Activated T-cell treated with anti-CD3 and anti-CD28 coated beads, Interleukin-2, amount 50 U/mL, for 48 hours (primary cell): ENCODE measurements around the gene MEI4.
"Not testable (repeated sequence)": the region's sequence is repeated elsewhere in the genome, so short reads cannot be mapped to it uniquely, and the experiment has no call there.

ENCODE experiments used
- DNase-seq, 2 experiments: peaks; one replicate each; pipeline ENCODE4 v3.0.0-alpha.2; 2020

MEI4 gene

DNA sequence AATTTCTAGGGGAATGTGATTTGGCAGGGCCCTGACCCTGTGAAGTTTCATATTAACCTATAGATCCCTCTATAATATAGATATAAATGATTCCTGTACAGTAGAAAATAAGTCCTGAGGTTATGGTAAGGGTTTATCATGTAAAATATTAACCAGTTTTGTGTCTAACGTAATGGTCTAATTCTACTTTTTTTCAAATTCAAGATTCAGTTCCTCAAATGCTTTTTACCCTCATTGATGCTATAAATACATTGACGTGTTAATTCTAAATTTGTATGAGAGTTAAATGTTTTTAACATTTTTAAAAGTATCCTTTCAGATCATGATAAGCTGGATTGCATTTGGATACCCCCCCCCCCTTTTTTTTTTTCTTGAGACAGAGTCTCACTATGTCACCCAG, 169.4 kb downstream of the MEI4 start:
- DNase-seq, result no peak

DNA sequence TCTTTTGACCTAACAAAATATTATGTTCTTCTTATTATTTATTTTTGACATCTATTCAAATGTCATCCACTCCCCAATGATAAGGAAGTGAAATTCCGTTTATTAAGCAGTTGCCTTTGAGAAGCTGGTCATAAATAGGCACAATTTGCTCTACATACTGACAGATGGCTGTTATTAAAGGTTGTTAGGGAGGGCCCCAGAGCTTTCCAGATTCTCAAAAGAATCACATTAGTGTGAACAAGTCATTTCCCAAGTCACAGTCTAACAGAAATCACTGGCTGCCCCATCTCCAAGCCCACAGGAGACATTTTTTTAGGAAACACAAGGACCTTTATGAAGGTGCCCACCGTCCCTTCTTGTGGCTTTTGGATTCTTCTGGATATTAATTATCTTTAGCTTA, 172.4 kb downstream of the MEI4 start:
- no peak for DNase-seq

DNA sequence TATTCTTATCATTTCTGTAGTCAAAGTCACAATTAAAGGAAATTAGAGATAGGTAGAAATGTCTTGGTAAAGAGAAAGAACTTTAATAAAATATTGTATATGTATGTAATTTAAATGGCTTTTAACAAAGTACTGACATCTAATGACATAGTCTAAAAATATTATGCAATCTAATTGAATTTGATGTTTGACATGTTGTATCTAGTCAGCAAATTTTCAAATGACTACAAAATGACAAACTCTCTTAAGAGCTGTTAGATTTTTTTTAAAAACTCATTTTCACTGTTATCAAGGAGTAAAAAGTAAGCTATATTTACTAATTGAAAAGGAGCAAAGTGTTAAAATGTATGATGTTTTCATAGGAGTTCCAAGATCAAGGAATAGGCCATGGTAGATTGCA, 176.9 kb downstream of the MEI4 start:
- no peak for DNase-seq

DNA sequence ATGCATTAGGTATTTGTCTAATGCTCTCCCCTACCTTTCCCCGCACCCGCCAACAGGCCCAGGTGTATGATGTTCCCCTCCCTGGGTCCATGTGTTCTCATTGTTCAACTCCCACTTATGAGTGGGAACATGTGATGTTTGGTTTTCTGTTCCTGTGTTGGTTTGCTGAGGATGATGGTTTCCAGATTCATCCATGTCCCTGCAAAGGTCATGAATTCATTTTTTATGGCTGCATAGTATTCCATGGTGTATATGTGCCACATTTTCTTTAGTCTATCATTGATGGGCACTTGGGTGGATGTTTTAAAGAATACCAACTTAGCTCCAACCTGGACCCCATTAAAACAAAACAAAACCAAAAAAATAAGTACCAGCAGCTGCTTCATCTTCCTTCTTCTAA, 180.9 kb downstream of the MEI4 start:
- not testable (repeated sequence) for DNase-seq

DNA sequence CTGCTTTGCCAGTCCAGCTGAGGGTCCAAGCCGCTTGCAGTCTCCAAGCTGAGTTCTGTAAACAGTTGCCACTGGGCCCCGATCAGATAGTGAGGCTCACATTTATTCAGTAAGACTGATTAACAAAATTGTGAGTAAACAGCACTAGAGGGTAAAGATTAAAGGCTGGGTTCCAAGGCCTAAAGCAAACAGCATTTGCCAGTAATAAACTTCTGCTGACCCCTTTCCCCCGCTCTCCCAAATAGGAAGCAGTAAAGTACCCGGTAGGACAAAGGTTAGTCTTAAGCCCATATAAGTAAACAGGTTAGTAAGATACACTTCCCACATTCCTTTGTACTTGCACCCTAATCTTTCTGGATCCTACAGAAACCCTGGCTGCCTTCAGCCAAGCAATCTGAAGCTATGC, 181.8 kb downstream of the MEI4 start:
- DNase-seq, result no peak

DNA sequence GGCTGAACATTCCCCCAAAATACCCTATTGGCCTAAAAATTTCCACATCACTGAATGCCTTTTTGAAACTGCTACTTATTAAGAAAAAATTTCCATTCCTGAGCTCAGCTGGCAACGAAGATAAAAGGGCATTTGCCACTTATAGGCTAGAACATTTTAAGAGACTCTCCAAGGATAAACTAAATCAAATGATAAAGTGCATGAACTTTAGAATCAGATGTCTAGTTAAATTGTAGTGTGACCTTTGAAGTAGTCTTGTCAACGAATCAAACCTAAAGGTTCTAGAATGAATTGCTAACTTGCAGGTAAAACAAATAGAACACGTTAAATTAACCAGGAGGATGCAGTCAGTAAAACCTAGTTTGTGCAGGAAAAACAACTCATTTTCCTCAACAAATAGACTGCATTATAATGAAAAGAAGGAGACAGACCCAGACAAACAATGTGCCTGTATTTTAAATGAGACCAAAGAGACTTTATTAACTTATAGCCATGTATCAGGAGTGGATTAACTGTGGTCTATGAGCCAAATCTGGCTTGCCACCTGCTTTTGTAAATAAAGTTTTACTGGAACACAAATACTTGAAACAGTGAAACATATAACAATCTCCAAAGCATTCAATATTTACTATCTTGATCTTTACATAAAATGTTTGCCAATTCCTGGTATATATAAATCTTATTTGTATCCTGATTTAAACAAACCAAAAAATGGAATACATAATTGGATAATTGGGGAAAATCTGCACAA, 184.4 kb downstream of the MEI4 start:
- DNase-seq, result no peak

DNA sequence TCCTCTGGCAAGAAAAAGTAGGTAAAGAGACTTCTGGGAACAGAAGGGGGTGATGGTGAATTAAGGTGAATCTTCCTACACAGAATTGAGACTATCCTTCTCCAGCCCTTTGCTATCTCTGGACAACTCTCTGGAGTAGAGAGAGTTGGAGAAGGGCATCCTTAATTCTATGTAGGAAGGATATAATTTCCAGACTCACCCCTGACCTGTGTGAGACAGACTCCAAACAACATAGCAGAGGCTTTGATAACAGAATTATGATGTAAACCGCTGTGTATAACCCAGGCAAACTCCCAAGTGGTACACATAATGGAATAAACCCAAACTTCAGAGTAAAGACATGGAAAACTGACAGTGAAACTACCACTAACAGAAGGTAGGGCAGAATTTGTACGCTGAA, 186.5 kb downstream of the MEI4 start:
- no peak for DNase-seq

DNA sequence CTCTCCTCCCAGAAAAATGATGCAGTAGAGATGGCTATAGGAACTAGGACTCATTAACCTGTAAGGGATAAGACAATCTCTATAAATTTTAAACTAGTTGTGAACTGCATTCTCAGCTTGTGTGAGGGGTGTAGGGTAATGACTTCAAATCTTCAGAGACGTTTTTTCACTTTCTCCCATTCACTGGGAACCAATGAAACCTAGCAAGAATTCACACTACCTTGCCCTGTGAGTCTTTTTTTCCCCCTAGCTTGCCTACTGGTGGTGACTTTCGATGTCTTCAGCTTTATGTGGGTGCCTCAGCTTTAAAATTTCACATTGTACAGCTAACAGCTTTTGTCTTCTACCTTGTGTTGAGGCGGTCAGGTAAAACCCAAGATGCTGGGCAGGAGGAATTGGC, 192.0 kb downstream of the MEI4 start:
- DNase-seq, result no peak

DNA sequence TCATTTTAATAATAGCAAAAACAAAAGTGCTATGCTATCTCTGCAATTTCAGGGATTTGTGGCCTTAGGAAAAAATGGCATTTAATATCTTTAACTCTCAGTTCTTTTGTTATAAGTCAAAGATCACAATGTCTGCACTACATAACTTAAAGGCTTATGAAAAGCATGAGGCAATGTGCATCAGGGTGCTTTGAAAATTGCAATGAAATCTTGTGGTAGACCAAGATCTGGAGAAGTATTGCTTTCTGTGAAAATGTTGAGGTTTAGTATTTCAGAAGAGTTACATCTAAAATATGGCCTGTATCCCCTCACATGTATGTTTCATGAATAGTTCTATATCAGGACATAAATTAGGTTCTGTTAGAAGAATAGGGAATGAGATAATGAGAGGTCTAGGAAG, 200.6 kb downstream of the MEI4 start:
- no peak for DNase-seq

DNA sequence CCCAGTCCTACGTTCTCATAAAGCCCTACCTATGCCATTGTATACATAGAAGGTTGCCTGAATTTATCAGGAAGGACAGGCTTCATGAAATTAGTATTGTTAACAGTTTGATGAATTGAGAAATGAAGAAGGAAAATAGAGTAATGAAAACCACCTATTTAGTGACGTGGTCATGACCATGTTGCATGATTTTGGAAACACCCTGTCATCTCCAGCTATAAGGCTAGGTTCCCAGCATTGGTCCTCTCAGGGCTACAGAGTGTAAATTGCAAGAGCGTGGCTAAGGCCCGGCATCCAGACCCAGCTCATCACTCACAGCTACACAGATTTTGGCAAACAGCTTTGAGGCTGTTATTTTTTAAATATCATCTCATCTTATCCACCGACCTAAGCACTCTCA, 203.6 kb downstream of the MEI4 start:
- no peak for DNase-seq

DNA sequence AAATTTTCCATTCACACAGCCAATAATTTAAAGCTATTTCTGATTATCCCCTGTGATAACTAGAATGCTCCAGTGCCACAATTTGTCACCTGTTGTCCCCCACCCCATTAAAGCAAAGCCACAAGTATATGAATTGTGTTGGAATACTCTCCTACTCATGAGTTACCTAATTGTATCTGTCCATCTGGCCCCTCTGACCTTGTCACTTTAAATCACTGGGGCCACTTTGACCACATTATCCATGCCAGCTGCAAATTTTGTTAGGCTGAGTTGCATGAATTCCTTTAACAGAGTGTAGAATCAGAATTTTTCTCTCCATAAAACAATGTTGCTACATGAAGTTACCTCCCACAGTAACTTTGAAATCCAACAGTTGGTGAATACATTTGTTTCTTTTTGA, 204.6 kb downstream of the MEI4 start:
- DNase-seq, result no peak

DNA sequence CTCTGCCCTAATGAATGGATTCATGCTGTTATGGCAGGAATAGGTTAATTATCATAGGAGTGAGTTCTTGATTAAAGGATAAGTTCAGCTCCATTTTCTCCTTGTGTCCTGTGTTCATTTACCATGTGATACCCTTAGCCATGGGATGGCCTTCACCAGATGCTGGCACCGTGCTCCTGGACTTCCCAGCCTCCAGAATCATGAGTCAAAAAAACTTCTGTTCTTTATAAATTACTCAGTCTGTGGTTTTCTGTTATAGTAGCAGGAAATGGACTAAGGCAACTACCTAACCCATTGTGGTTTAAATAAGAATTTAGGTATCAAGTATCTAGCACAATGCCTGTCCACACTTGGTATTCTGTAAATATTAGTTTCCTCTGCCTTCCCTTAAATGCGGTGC, 223.5 kb downstream of the MEI4 start:
- no peak for DNase-seq

DNA sequence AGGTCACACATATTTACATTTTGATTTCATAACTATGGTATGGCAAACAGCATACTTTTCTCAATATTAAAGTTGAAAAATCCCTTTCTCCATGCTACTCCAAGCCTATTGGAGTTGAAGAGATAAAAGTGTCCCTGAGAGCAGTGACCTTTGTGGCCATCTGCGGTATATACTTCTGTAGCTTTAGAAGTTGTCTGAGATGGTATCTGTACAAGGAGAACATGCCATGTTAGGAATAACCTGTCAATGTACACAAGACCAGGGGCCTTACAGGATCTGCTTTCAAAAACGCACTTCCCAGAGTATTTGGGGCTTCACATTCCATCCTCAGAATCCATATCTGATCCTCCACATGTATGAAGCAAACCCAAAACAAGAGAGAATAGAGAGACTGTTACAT, 226.7 kb downstream of the MEI4 start:
- no peak for DNase-seq

DNA sequence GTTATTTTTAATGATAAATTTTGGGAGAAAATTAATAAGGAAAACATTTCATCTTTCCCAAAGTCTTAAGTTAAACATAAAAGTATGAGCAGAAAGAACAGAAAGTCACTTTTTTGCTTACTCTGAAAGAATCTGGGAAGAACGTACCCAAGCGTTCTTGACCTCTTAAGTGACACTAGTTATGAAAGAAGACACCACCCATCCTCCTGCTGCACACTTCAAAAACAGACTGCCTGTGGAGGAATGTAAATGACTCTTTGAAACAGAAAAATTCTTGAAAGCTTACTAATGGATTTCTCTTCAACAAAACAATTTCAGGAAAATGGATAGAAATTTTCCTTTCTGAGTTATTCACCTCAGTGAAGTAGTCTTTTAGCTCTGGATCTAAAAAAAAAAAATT, 227.7 kb downstream of the MEI4 start:
- no peak for DNase-seq

DNA sequence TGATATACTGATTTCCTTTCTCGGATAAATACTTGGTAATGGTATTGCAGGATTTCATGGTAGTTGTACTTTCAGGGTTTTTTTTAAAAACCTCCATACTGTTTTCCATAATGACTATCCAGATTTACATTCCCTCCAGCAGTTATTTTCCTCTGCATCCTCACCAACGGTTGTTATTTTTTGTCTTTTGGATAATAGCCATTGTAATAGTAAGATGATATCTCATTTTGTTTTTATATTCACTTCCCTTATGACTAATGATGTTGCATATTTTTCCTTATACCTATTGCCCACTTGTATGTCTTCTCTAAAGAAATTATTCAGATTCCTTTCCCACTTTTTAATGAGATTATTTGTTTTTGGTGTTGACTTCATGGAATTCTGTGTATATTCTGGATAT, 231.0 kb downstream of the MEI4 start:
- no peak for DNase-seq

DNA sequence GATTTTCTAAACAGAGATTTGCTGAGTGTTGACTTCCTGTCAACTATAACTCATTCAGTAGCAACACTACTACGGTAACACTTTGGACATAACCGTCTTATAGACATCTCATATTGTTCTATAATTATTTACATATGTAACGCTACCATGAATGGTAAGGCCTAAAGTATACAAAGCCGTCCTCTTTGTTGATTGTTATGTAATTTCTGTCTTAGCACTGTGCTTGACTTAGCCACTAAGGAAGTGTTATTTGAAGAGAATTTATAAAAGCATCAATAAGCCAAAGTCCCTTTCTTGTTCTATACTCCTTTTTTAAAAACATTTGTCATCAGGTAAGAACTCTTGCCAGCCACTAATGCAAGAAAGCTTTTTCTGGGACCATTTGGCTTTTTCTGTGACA, 240.6 kb downstream of the MEI4 start:
- no peak for DNase-seq

DNA sequence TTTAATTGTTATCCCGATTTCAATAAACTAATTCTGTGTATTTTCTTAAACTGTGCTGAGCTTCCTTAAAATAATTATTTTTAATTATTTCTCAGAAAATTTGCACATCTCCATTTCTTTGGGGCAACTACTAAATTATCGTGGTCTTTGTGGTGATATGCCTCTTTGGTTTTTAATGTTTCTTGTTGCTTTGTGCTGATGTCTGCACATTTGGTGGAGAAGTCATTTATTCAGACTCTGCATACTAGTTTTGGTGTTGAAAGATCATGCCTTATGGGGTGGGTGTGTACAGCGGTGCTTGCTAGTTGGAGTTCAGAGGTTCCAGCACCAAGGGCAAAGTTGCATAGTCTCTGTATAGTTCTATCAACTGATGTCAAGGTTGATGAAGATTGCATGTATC, 253.2 kb downstream of the MEI4 start:
- DNase-seq, result no peak

DNA sequence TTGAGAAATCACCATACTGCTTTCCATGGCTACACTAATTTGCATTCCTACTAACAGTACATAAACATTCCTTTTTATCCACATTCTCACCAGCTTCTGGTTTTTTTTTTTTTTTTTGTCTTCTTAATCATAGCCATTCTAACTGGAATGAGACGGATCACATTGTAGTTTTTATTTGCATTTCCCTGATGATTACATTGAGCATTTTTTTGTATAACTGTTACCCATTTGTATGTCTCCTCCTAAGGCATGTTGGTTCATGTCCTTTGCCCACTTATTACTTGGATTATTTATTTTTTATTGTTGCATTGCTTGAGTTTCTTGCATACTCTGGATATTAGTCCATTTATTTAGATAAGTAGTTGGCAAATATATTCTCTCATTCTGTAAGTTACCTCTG, 258.0 kb downstream of the MEI4 start:
- no peak for DNase-seq

DNA sequence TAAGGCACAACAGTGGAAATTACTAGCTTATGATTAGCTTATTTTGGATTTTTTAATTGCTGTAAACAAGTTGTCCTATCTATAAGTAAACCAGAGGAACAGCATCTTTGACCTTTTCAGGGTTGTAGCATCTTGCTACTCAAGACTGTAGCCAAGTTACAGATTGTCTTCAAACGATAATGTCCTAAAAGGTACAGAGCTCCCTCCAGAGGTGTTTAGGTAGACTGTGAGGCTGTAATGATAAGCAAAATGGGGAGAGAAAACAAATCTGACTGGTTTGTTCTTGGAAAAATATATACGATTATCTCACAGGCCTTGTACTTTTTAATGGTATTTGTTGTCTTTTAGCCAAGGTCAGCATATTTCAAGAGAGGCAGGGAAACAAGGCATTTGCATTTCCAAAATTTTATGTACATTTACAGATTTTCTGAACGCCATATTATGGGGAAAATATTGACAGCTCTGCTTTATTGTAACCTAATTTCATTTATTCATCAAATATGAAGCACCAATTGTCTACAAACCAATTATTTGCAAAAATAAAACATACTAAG, 273.4 kb downstream of the MEI4 start:
- no peak for DNase-seq

DNA sequence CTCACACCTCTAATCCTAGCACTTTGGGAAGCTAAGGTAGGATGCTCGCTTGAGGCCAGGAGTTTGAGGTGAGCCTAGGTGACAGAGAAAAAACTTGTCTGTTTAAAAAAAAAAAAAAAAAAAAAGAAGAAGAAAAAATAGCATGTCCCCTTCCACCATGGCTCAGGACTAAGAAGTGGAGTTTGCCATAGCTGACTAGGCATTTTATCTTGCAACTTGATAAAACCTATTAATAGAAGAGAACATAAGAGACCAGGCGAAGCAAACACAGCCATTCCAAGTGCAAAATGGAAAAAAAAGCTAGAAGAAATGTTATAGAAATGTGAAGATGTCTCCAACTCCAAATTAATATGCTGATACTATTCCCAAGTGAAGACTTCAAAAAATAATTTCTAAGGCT, 277.5 kb downstream of the MEI4 start:
- DNase-seq, result no peak

DNA sequence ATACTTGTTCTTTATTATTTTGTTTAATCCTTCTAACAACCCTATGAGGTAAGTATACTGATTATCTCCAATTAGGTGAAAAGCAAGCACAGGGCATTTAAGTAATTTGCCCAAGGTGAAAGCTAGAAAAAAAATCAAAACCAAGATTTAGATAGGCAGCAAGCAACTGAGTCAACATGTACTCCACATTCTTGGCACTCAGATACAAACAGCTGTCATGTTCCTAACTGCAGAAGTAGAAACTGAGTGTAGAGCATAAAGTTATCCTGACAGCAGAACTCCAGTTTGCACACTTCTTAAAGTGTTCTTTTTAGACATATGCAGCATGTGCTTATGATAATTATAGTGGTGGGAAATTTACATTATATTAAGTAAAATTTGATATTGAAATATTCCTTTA, 278.1 kb downstream of the MEI4 start:
- no peak for DNase-seq

DNA sequence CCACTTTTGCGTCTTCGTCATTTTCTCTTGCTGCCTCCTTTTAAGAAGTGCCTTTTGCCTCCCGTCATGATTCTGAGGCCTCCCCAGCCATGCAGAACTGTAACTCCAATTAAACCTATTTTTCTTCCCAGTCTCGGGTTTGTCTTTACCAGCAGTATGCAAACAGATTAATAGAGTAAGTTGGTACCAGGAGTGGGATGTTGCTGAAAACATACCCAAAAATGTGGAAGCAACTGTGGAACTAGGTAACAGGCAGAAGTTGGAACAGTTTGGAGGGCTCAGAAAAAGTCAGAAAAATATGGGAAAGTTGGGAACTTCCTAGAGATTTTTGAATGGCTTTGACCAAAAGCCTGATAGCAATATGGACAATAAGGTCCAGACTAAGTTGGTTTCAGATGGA, 309.2 kb downstream of the MEI4 start:
- no peak for DNase-seq

DNA sequence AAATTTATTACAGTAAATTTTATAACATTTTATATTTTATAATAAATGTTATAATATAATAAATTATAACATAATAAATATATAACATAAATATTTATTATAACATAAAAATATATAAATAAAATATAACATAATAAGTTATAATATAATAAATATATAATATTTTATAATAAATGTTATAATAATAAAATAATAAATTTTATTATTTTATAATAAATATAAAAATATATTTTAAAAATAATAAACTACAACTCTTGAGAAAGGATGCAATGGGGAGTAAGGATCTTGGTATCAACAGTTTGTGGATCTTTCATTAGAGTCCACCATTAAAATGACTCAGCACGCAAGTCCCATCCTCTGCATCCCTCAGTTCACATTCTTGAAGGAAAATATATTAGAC, 312.6 kb downstream of the MEI4 start:
- no peak for DNase-seq

DNA sequence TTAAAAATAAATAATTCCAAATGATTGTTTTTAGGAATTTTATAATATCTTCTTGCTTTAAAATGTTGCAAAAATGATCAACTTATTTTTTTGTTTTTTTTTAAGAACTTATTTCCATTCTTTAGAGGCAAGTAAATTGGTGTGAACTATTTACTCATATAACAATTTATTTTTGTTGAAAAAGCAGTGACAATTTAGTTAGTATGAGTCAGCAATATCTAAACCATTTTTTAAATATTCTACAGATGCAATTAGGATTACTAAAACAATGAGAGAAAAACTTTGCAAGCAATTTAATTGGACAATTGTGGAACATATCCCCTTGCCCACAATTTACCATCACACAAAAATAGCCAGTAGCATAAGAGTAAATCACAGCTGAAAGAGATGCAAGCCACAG, 319.5 kb downstream of the MEI4 start:
- no peak for DNase-seq
